IMR-90 (cell line): ENCODE data around the gene GRHL3. TPM values are rescaled to one million over a fixed set of nuclear protein-coding genes. Genes with fewer than 3 reads are reported as not detected.

Experiments
- ATAC-seq: fragments of 200-7000 bp; cut with Tn5 transposase; 2 replicates; pipeline ENCODE4 v1.9.1; 2020; ENCODE audit warnings: low read depth, mild to moderate bottlenecking, moderate library complexity
- BruUV-seq: library from RNA; stranded (reverse); fragments of 400-500 nt; replicated peaks from 2 replicates; lab custom pipeline; 2021; lab: Mats Ljungman, UMichigan
- CTCF ChIA-PET: fragments of 300-600 bp; formaldehyde crosslinking; extraction: SDS; loops from one replicate; lab custom pipeline; 2021; ENCODE audit warnings: antibody characterized with exemption; lab: Yijun Ruan, JAX
- POLR2A ChIA-PET: fragments of 300-600 bp; sonication (Branson Sonifier 250); formaldehyde crosslinking; loops from one replicate; lab custom pipeline; 2022; ENCODE audit warnings: antibody characterized with exemption; ENCODE audit not compliant: unreplicated experiment; lab: Charles Lee
- DNase-seq: peaks from one replicate; pipeline ENCODE4 v3.0.0; 2013
- H2AFZ ChIP-seq: replicated peaks from 2 replicates; pipeline ENCODE3; 2013; ENCODE audit warnings: low read length, mild to moderate bottlenecking; ENCODE audit not compliant: poor library complexity
- H2AK5ac ChIP-seq: 2 replicates; pipeline ENCODE4 v1.6.1; 2013; ENCODE audit warnings: low read depth, low read length, inconsistent platforms
- H2AK9ac ChIP-seq: replicated peaks from 2 replicates; pipeline ENCODE3; 2013; ENCODE audit warnings: mild to moderate bottlenecking, low read depth, low read length, moderate library complexity; ENCODE audit not compliant: poor library complexity
- H2BK120ac ChIP-seq: 2 replicates; pipeline ENCODE4 v1.6.1; 2013; ENCODE audit warnings: low read depth, low read length, inconsistent platforms
- H2BK15ac ChIP-seq: 3 replicates; pipeline ENCODE4 v1.6.1; 2013; ENCODE audit warnings: low read depth, low read length, inconsistent platforms
- H2BK20ac ChIP-seq: 2 replicates; pipeline ENCODE4 v1.6.1; 2013; ENCODE audit warnings: low read depth, mild to moderate bottlenecking, inconsistent platforms, low read length, moderate library complexity
- H2BK5ac ChIP-seq: 2 replicates; pipeline ENCODE4 v1.6.1; 2013; ENCODE audit warnings: mild to moderate bottlenecking, low read depth, low read length, inconsistent platforms; ENCODE audit not compliant: poor library complexity, severe bottlenecking
- H3K14ac ChIP-seq: replicated peaks from 2 replicates; pipeline ENCODE4 v1.6.1; 2013; ENCODE audit warnings: low read depth, low read length, inconsistent platforms
- H3K18ac ChIP-seq: 2 replicates; pipeline ENCODE4 v1.6.1; 2013; ENCODE audit warnings: low read depth, low read length, control low read depth
- H3K23ac ChIP-seq: 2 replicates; pipeline ENCODE4 v1.6.1; 2013; ENCODE audit warnings: low read depth, low read length, inconsistent platforms
- H3K27ac ChIP-seq: 2 replicates; pipeline ENCODE4 v1.5.1; 2013; ENCODE audit warnings: mild to moderate bottlenecking, control low read depth, low read length; ENCODE audit not compliant: insufficient read depth
- H3K27me3 ChIP-seq: 2 replicates; pipeline ENCODE4 v1.6.1; 2013; ENCODE audit warnings: low read length; ENCODE audit not compliant: control insufficient read depth, insufficient read depth
- H3K36me3 ChIP-seq: 2 replicates; pipeline ENCODE4 v1.6.1; 2013; ENCODE audit warnings: low read length, mixed read lengths; ENCODE audit not compliant: control insufficient read depth, insufficient read depth
- H3K4ac ChIP-seq: 2 replicates; pipeline ENCODE4 v1.6.1; 2013; ENCODE audit warnings: low read depth, low read length, inconsistent platforms
- H3K4me1 ChIP-seq: 2 replicates; pipeline ENCODE4 v1.6.1; 2013; ENCODE audit warnings: low read length, mixed read lengths; ENCODE audit not compliant: control insufficient read depth, insufficient read depth
- H3K4me2 ChIP-seq: 2 replicates; pipeline ENCODE4 v1.6.1; 2013; ENCODE audit warnings: low read depth, mild to moderate bottlenecking, control low read depth, low read length, moderate library complexity
- H3K4me3 ChIP-seq: 2 replicates; pipeline ENCODE4 v1.5.1; 2013; ENCODE audit warnings: low read depth, mild to moderate bottlenecking, control low read depth, low read length, moderate library complexity; ENCODE audit not compliant: insufficient read depth
- H3K56ac ChIP-seq: 2 replicates; pipeline ENCODE4 v1.6.1; 2013; ENCODE audit warnings: low read length, inconsistent platforms; ENCODE audit not compliant: insufficient read depth; ENCODE audit errors: extremely low read depth
- H3K79me1 ChIP-seq, 2 experiments: 2 replicates each; pipeline ENCODE4 v1.6.1; 2013; ENCODE audit warnings: low read length in 2 of 2, inconsistent platforms in 1 of 2, low read depth in 1 of 2
- H3K9ac ChIP-seq: 2 replicates; pipeline ENCODE4 v1.6.1; 2013; ENCODE audit warnings: low read depth, low read length, control low read depth
- H3K9me1 ChIP-seq: 2 replicates; pipeline ENCODE4 v1.6.1; 2013; ENCODE audit warnings: low read length, inconsistent platforms; ENCODE audit not compliant: insufficient read depth
- H3K9me3 ChIP-seq: 2 replicates; pipeline ENCODE4 v1.6.1; 2013; ENCODE audit warnings: low read length; ENCODE audit not compliant: control insufficient read depth, insufficient read depth
- H4K20me1 ChIP-seq: 2 replicates; pipeline ENCODE4 v1.6.1; 2013; ENCODE audit warnings: low read length, inconsistent platforms; ENCODE audit not compliant: insufficient read depth
- H4K5ac ChIP-seq: 2 replicates; pipeline ENCODE4 v1.6.1; 2013; ENCODE audit warnings: mild to moderate bottlenecking, low read depth, low read length, control low read depth
- H4K8ac ChIP-seq, 2 experiments: 2 replicates each; pipeline ENCODE4 v1.6.1; 2013; ENCODE audit warnings: low read depth in 2 of 2, low read length in 2 of 2, control low read depth in 1 of 2, inconsistent platforms in 1 of 2
- H4K91ac ChIP-seq: 2 replicates; pipeline ENCODE4 v1.6.1; 2013; ENCODE audit warnings: low read depth, low read length, inconsistent platforms; ENCODE audit not compliant: insufficient read depth
- CEBPB ChIP-seq: IDR thresholded peaks from 2 replicates; pipeline ENCODE4 v1.6.1; 2012; ENCODE audit warnings: low read depth, low read length, improper control_type of control experiment
- CHD1 ChIP-seq: IDR thresholded peaks from 2 replicates; pipeline ENCODE4 v1.6.1; 2012; ENCODE audit warnings: low read depth, low read length, improper control_type of control experiment
- RCOR1 ChIP-seq: IDR thresholded peaks from 2 replicates; pipeline ENCODE4 v1.6.1; 2012; ENCODE audit warnings: mild to moderate bottlenecking, low read length, improper control_type of control experiment; ENCODE audit not compliant: insufficient replicate concordance
- WGBS, 2 experiments: methylation state at CpG; one replicate each; pipeline versions ENCODE4 v1.1.5 to v1.1.7; 2013; ENCODE audit warnings: missing lambda C conversion rate in 2 of 2; ENCODE audit not compliant: insufficient read length in 1 of 2; ENCODE audit errors: extremely low coverage in 2 of 2; 5-methylcytosine and 5-hydroxymethylcytosine counted together
- dilution Hi-C: fragments of 300-500 bp; cut with HindIII; formaldehyde crosslinking; loops from one replicate; pipeline ENCODE4 v1.14.3; 2018; ENCODE audit warnings: low sequenced_read_pairs; ENCODE audit not compliant: unreplicated experiment
- in situ Hi-C: fragments of 300-500 bp; cut with MboI; formaldehyde crosslinking; loops from 3 replicates; pipeline ENCODE4 v1.14.3; 2019; ENCODE audit warnings: low sequenced_read_pairs, inconsistent platforms, mixed read lengths
- intact Hi-C: fragments of 100-400 bp; cut with micrococcal nuclease; formaldehyde crosslinking; loops from 2 replicates; pipeline ENCODE4 v1.10.0; 2022
- polyA plus RNA-seq, 3 experiments: library from polyadenylated mRNA; depleted of rRNA; stranded (reverse); fragments of >200 nt; gene quantifications; 2 replicates each; pipeline ENCODE4 v1.2.3, GENCODE V29; 2012; ENCODE audit warnings: low replicate concordance in 1 of 3
- total RNA-seq: library from RNA; depleted of rRNA; stranded (reverse); fragments of >200 nt; gene quantifications from 2 replicates; pipeline ENCODE4 v1.2.3, GENCODE V29; 2012

Gene GRHL3
- total and polyA plus RNA-seq, 2 of the 4 experiments (the other 2 are of a cell fraction), result not detected

DNA sequence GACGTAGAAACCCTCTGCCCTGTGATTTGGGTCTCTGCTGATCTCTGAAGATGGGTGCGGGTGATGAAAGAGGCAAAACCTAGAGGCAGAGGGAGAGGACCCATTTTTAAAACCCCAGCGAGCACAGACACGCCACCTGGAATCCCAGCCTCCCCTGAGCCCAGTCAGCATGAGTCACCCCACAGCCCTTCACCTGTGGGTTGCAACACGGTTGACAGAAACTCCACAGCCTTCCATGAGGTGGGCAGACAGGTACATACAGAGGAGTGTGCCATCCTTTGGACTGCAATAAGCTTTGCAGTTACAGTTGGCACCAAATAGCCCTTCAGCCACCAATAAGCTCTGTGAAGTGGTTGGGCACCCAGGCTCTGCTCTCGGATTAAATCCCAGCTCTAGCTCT, 2.1 kb upstream of the GRHL3 start:
- no peak overlapping the region for H4K91ac ChIP-seq
- CTCF ChIA-PET, result interaction anchor here (0.6 to 1.0 kb wide), 2 partner anchors 98 to 1218 kb away, joined by 3 read pairs; no protein-coding TSS in a partner anchor
- POLR2A ChIA-PET, result interaction anchor here (0.6 kb wide), 1 partner anchor 35 kb away, joined by 9 read pairs; no protein-coding TSS in a partner anchor
- no peaks in the 10 kb centered on the region; the same call in 1 of the 2 replicates for H3K9me1 ChIP-seq
- no peak overlapping the region for H4K5ac ChIP-seq
- H2AK9ac ChIP-seq, result no peak overlapping the region
- H2BK5ac ChIP-seq, result no peak overlapping the region
- no peak overlapping the region for H2BK20ac ChIP-seq
- peaks cover 52% of the 10 kb centered on the region for H3K27me3 ChIP-seq
- no peak overlapping the region for H2BK15ac ChIP-seq
- no peak for ATAC-seq
- no peak overlapping the region for H3K27ac ChIP-seq
- no peak overlapping the region for H2AK5ac ChIP-seq
- H3K56ac ChIP-seq, result no peak overlapping the region
- peaks cover 10% of the 10 kb centered on the region for H3K4me1 ChIP-seq
- in situ Hi-C loops (no loop called here), dilution Hi-C loops (no loop called here), intact Hi-C loops (no loop called here)
- H4K8ac ChIP-seq, result no peak overlapping the region
- no peak overlapping the region for H2BK120ac ChIP-seq
- no peak overlapping the region for H3K4me3 ChIP-seq
- no peak overlapping the region for H3K18ac ChIP-seq
- no peak overlapping the region for H2AFZ ChIP-seq
- H3K4ac ChIP-seq, result no peak overlapping the region
- no peaks in the 10 kb centered on the region for H3K79me1 ChIP-seq
- no peaks in the 10 kb centered on the region for H3K36me3 ChIP-seq
- no TSS peak for BruUV-seq
- WGBS, 2 experiments, result no CpG with 5 or more reads among the region's 6 CpGs
- DNase-seq, result no peak
- no peak overlapping the region for H3K9ac ChIP-seq
- no peak overlapping the region for H3K4me2 ChIP-seq
- TF ChIP-seq RCOR1 (no peak), CHD1 (no peak), CEBPB (no peak)
- no peak overlapping the region for H3K14ac ChIP-seq
- no peak overlapping the region for H3K23ac ChIP-seq
- no peaks in the 10 kb centered on the region for H4K20me1 ChIP-seq
- H3K9me3 ChIP-seq, result no peaks in the 10 kb centered on the region
